Keratinocyte (primary cell): ENCODE results near the gene GAMT. TPM values are rescaled to one million over a fixed set of nuclear protein-coding genes. Genes with fewer than 3 reads are reported as not detected.

Experiments used
- DNase-seq: peaks from one replicate; pipeline ENCODE4 v3.0.0-alpha.2; 2011; ENCODE audit warnings: low read depth, missing footprints, low spot score
- FAIRE-seq: peaks from 2 replicates; lab custom pipeline; 2011; peaks lifted over from hg19 to GRCh38; lab: Jason Lieb, UNC
- H2AFZ ChIP-seq: 2 replicates; pipeline ENCODE4 v1.6.0; 2012; ENCODE audit warnings: low read length, control low read depth, inconsistent platforms; ENCODE audit not compliant: control insufficient read depth
- H3K27ac ChIP-seq: 2 replicates; pipeline ENCODE4 v1.5.1; 2011; ENCODE audit warnings: low read length; ENCODE audit not compliant: control insufficient read depth, insufficient read depth
- H3K27me3 ChIP-seq: 3 replicates; pipeline ENCODE4 v1.6.0; 2011; ENCODE audit warnings: low read length; ENCODE audit not compliant: control insufficient read depth, insufficient read depth; ENCODE audit errors: extremely low read depth
- H3K36me3 ChIP-seq, 2 experiments: 2 replicates in 1 of 2; 3 replicates in 1 of 2; pipeline ENCODE4 v1.5.1; 2011; ENCODE audit warnings: low read length in 2 of 2, mild to moderate bottlenecking in 1 of 2; ENCODE audit not compliant: control insufficient read depth in 2 of 2, insufficient read depth in 2 of 2; ENCODE audit errors: extremely low read depth in 1 of 2
- H3K4me1 ChIP-seq: 3 replicates; pipeline ENCODE4 v1.5.1; 2011; ENCODE audit warnings: low read length; ENCODE audit not compliant: control insufficient read depth, insufficient read depth; ENCODE audit errors: extremely low read depth
- H3K4me2 ChIP-seq: 3 replicates; pipeline ENCODE4 v1.6.0; 2011; ENCODE audit warnings: low read depth, low read length; ENCODE audit not compliant: control insufficient read depth, insufficient read depth; ENCODE audit errors: extremely low read depth
- H3K4me3 ChIP-seq, 3 experiments: fragments of 200-600 bp in 1 of 3; sonication (generic) in 1 of 3; 2 replicates in 2 of 3; 3 replicates in 1 of 3; pipeline ENCODE4 v1.5.1; 2011 to 2016; ENCODE audit warnings: low read length in 3 of 3, mild to moderate bottlenecking in 3 of 3, control low read depth in 2 of 3, inconsistent platforms in 1 of 3, low read depth in 1 of 3, mixed read lengths in 1 of 3, mixed run types in 1 of 3, moderate library complexity in 1 of 3; ENCODE audit not compliant: control insufficient read depth in 2 of 3, insufficient read depth in 2 of 3; ENCODE audit errors: extremely low read depth in 1 of 3
- H3K79me2 ChIP-seq: 2 replicates; pipeline ENCODE4 v1.6.0; 2012; ENCODE audit warnings: low read length; ENCODE audit not compliant: control insufficient read depth, insufficient read depth
- H3K9ac ChIP-seq: 3 replicates; pipeline ENCODE4 v1.6.0; 2011; ENCODE audit warnings: low read length; ENCODE audit not compliant: control insufficient read depth, insufficient read depth; ENCODE audit errors: extremely low read depth
- H3K9me1 ChIP-seq: 3 replicates; pipeline ENCODE4 v1.6.0; 2011; ENCODE audit warnings: low read length; ENCODE audit not compliant: control insufficient read depth, insufficient read depth; ENCODE audit errors: extremely low read depth
- H3K9me3 ChIP-seq: 2 replicates; pipeline ENCODE4 v1.5.1; 2012; ENCODE audit warnings: low read depth, low read length; ENCODE audit not compliant: control insufficient read depth
- H4K20me1 ChIP-seq: 3 replicates; pipeline ENCODE4 v1.6.0; 2011; ENCODE audit warnings: low read length; ENCODE audit not compliant: control insufficient read depth, insufficient read depth; ENCODE audit errors: extremely low read depth
- EZH2 ChIP-seq: IDR thresholded peaks from one replicate; pipeline ENCODE4 v1.6.1; 2012; ENCODE audit warnings: inconsistent platforms, mild to moderate bottlenecking, low read length, moderate library complexity
- dilution Hi-C: fragments of 300-500 bp; cut with MboI; formaldehyde crosslinking; loops from one replicate; pipeline ENCODE4 v1.7.0; 2020; ENCODE audit warnings: low sequenced_read_pairs; ENCODE audit not compliant: extremely low pct_ligation_motif_present
- polyA plus RNA-seq, 5 experiments: library from polyadenylated mRNA; depleted of rRNA in 3 of 5; stranded (reverse) in 3 of 5; stranded (forward) in 1 of 5; unstranded in 1 of 5; fragments of >200 nt; gene quantifications; 1 replicate in 1 of 5; 2 replicates in 3 of 5; 3 replicates in 1 of 5; pipeline versions ENCODE4 v1.2.1 to v1.2.3, GENCODE V29; 2011 to 2012; ENCODE audit warnings: missing spikeins in 2 of 5, low read depth in 1 of 5, low replicate concordance in 1 of 5
- TF ChIP-seq, protein P1 (sequence below), 3 experiments: IDR thresholded peaks in 1 of 3; conservative IDR thresholded peaks in 1 of 3; optimal IDR thresholded peaks in 1 of 3; 2 replicates in 2 of 3; 3 replicates in 1 of 3; pipeline versions ENCODE3 to v1.5.1; 2011; ENCODE audit warnings: low read length in 3 of 3, mild to moderate bottlenecking in 3 of 3, moderate library complexity in 2 of 3, control low read depth in 1 of 3, inconsistent platforms in 1 of 3; ENCODE audit not compliant: insufficient read depth in 2 of 3; ENCODE audit errors: extremely low read depth in 1 of 3

Gene GAMT
- polyA plus RNA-seq, 1 donor (not counting 4 experiments of a cell fraction or from before 2014, with no cell fraction given): 5.7 TPM

DNA sequence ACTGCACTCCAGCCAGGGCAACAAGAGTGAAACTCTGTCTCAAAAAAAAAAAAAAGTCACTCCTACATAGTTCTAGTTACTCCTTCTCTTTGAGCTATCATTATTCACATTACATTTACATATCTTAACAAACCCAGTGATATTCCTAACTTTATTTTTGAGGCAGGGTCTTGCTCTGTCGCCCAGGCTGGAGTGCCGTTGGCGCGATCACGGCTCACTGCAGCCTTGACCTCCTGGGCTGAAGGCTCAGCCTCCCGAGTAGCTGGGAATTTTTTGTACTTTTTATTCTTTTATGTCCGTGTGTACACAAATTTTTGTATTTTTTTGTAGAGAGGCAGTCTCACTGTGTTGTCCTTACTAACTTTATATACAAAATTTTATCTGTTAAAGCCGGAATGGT, 36.3 kb upstream of the GAMT start:
- FAIRE-seq: no peak
- Histone ChIP-seq H3K4me1 (peaks cover 12% of the 10 kb centered on the region), H4K20me1 (peaks cover 22% of the 10 kb centered on the region), H3K36me3 (peaks cover 41 to 42% of the 10 kb centered on the region in 2 experiments), H3K27me3 (no peaks in the 10 kb centered on the region), H3K9me1 (no peaks in the 10 kb centered on the region), H3K27ac (no peak overlapping the region), H3K9ac (no peak overlapping the region), H2AFZ (no peak overlapping the region), H3K79me2 (peaks cover 40% of the 10 kb centered on the region), H3K4me2 (peak overlapping the region; percentile 14), H3K4me3 (peak overlapping the region in 1 of 3 experiments; percentile 96), H3K9me3 (no peaks in the 10 kb centered on the region)
- TF ChIP-seq EZH2: no peak
- TF ChIP-seq, protein P1, sequence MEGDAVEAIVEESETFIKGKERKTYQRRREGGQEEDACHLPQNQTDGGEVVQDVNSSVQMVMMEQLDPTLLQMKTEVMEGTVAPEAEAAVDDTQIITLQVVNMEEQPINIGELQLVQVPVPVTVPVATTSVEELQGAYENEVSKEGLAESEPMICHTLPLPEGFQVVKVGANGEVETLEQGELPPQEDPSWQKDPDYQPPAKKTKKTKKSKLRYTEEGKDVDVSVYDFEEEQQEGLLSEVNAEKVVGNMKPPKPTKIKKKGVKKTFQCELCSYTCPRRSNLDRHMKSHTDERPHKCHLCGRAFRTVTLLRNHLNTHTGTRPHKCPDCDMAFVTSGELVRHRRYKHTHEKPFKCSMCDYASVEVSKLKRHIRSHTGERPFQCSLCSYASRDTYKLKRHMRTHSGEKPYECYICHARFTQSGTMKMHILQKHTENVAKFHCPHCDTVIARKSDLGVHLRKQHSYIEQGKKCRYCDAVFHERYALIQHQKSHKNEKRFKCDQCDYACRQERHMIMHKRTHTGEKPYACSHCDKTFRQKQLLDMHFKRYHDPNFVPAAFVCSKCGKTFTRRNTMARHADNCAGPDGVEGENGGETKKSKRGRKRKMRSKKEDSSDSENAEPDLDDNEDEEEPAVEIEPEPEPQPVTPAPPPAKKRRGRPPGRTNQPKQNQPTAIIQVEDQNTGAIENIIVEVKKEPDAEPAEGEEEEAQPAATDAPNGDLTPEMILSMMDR (optimal IDR thresholded peaks at IDR 0.05 in 1 of 3, IDR thresholded peaks at IDR 0.05 in 1 of 3, conservative IDR thresholded peaks at IDR 0.05 in 1 of 3; ENCODE audit: extremely low read depth in 1 of 3, insufficient read depth in 2 of 3, low read length in 3 of 3): no peak
- no peak for DNase-seq
- dilution Hi-C loops: no loop called here

DNA sequence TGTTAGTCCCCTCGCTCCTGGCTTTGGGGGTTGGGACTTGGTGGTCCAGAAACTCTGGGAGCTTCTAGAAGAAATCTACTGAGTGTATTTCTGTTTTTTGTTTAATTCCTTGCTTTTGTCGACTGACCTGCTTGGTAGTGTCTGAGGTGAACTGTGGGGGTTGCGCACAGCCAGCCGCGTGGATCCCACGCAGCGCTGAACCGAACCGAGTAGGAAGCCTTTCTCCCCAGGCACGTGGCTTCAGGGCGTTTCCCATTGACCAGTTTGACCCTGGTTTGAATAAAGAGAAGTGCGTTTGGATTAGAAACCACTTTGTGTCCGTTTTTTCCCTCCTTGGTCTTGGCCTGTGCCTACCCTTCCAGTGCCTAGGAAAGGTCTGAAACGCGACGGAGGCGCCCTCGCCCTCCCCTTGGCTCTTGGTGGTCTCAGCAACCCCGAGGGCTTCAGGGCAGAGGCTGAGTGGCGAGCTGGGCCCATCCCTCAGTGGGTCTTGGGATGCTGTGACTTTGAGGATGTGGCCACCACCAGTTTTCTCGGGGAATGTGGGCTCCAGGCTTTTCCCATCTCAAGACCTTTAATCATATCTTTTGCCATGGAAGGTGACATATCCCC, 34.1 kb upstream of the GAMT start:
- H3K4me2 ChIP-seq: no peak overlapping the region
- FAIRE-seq (no peak), DNase-seq (no peak)
- no peak overlapping the region for H3K27ac ChIP-seq
- H3K4me1 ChIP-seq: peaks cover 6% of the 10 kb centered on the region
- no peaks in the 10 kb centered on the region for H3K9me1 ChIP-seq
- peaks cover 32 to 33% of the 10 kb centered on the region in 2 experiments for H3K36me3 ChIP-seq
- no peak overlapping the region for H2AFZ ChIP-seq
- H3K79me2 ChIP-seq: peaks cover 33% of the 10 kb centered on the region
- H3K9ac ChIP-seq: no peak overlapping the region
- peaks cover 10% of the 10 kb centered on the region for H4K20me1 ChIP-seq
- TF ChIP-seq, protein P1 (optimal IDR thresholded peaks at IDR 0.05 in 1 of 3, IDR thresholded peaks at IDR 0.05 in 1 of 3, conservative IDR thresholded peaks at IDR 0.05 in 1 of 3; ENCODE audit: extremely low read depth in 1 of 3, insufficient read depth in 2 of 3, low read length in 3 of 3): no peak
- no peaks in the 10 kb centered on the region for H3K9me3 ChIP-seq
- dilution Hi-C loops: no loop called here
- no peak overlapping the region for H3K4me3 ChIP-seq
- H3K27me3 ChIP-seq: no peaks in the 10 kb centered on the region
